GM19452 (cell line): ENCODE data around the gene PYROXD2.
"Not testable (repeated sequence)": the region's sequence is repeated elsewhere in the genome, so short reads cannot be mapped to it uniquely, and the experiment has no call there.

Experiments used
- ATAC-seq: cut with Tn5 transposase; IDR thresholded peaks from one replicate; pipeline ENCODE4 v1.9.1; 2021; ENCODE audit not compliant: unreplicated experiment

The PYROXD2 gene

DNA sequence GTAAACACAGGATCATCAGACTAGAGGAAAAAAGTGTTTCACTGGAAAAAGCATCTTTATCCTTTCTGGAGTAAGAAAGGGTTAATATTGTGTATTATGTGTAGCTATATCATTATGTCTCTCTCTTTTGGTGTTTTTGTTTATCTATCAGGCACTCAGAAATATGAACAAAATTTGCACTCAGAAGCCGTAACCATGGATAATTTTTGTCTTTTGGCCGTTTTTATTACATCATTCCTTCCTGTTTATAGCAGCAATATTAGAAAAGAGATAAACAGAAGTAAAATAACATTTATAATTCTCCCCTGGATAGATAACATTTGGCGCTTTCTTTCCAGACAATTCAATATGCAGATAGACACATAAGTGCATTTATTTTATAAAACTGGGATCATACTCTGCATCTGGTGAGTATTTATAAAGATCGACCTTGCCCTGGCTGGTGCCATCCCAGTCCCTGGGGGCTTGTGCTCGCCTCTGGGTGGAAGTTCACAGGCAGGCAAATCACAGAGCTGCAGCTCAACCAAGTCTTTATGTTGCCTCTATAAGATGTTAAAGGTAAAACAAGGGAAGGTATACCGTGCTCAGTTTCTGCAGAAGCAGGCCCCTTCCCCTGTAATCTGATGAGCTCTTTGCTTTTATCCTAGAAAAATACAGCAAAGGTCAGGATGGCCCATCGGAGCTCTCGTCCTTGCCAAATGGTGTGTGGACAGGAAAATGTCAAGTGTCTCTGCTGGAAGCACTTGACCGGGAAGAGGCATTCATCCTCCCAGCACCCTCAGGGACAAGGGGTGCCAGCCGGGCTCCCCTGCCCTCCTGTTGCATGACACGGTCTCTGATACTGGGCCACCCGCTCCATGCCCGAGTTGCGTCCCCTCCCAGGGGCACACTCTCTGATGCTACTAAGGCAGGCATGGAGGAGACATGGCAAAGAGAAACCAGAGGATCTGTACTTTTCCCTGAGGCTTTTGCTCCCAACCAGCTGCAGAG, 43.9 kb downstream of the PYROXD2 start:
- no peak for ATAC-seq

GRCh38 chr10:98369801-98370200, 45.2 kb downstream of the PYROXD2 start:
- ATAC-seq = no peak

- ATAC-seq = no peak
Observed at GRCh38 chr10:98368644-98369043, 46.3 kb downstream of the PYROXD2 start.

- ATAC-seq = no peak
Observed at GRCh38 chr10:98367604-98368451, 47.2 kb downstream of the PYROXD2 start.

DNA sequence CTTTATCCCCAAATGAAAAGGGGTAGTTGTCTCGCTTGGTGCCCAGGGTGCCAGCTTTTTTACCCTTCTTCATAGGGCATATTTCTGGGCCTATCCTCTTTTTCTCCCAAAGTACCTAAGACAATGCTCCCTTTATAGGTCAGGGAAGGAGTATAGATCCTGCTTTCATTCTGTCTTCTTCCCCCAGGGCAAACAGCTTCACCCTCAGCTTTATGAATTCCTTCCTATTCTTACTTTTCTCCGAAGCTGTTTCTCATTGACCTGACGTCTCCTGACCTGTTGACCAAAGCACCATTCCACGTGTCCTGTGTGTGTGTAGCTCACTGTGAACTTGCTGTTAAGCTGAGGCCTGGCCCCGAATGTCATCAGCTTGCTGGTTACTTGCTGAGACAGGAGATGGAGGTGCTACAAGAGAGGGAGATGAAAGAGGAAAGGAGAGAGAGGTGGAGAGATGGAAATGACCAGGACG, 48.9 kb downstream of the PYROXD2 start:
- no peak for ATAC-seq

- ATAC-seq = no peak
Observed at GRCh38 chr10:98365406-98366061, 49.4 kb downstream of the PYROXD2 start.

DNA sequence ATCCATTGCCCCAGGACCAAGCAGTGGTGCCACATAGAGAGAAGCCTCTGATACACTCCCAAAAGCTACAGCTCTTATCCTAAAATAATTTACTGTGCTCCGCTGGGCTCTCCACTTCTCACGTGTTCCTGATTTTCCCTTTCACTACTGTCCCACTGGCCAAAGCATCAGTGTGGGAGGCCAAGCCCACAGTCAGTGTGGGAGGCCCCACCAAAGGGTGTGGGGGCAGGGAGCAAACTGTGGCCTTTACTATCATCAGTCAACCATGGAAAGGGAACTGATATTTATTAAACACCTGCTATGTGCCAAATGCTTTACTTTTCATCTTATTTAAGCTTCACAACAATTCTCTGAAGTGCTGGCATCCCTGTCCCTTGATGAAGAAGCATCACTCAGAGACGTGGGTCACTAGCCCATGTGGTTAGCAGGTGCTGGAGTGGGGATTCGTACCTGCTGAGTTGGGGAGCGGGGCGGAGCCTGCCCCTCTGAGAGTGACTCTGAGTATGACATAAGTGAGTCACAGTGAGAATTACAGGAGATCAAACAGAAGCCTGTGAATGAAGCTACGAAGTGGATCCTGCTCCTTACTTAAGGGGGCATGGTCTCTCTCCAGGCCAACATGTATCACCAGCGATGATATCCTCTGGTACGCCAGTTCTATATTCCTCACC, 50.4 kb downstream of the PYROXD2 start:
- no peak for ATAC-seq

- no peak for ATAC-seq
Observed at GRCh38 chr10:98363220-98363619, 51.8 kb downstream of the PYROXD2 start.

DNA sequence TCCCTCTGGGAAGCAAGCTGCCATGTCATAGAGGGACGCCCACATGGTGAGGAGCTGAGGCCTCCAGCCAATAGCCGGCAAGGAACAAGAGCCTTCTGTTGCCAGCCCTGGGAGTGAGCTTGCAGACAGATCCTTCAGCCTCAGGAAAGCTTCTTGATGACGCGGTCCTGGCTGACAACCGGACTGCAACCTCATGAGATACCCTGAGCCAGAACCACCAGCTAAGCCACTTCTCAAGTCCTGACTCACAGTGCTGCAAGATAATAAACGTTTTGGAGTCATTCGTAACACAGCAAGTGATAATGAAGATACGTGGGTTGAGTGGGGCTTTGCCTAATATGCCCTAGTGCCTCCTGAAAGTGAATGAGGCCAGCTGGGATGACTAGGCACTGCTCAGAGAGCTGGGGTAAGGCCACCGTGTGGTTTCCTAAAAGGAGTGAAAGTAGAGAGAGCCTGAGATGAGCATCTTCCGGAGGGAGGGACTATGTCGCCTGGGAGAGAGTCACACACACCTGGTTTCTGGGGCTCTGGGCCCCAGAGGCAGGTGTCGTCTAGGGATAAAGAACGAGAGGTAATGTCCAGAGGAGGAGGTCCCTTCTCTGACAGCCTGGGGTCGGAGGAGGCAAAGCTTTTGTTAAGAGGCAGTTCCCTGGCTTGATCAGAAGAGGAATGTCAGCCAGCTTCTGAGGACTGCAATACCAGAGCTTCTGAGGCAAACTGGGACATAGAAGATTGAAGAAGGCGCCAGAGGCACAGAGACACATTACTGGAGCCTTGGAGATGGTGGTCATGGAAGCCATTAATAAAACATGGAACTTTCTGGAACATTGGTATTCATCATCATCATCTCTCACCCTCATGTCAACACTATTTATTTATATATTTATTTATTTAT, 53.6 kb downstream of the PYROXD2 start:
- peak; percentile 96 for ATAC-seq

GRCh38 chr10:98357194-98357822, 57.7 kb downstream of the PYROXD2 start:
- no peak for ATAC-seq

GRCh38 chr10:98354491-98354890, 60.5 kb downstream of the PYROXD2 start:
- ATAC-seq = no peak

DNA sequence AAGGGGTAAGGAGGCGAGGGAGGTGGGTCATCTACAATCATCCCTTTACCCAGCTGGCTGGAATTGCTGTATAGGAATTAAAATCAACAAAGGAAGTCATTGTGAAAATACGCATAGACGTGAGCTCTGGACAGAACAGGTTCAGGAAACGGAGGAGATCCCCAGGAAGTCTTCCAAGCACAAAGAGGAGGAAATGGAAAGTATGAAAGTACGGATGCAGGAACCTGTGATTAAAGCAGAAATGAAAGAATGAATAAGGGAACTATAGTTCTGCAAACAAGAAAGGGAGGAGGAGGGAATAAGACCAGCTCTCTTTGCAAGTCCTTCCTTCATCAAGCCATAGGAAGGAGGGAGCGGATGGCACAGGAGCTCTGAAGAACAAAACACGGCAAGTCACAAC, 61.8 kb downstream of the PYROXD2 start:
- no peak for ATAC-seq

- no peak for ATAC-seq
Observed at GRCh38 chr10:98351831-98352402, 63.1 kb downstream of the PYROXD2 start.

DNA sequence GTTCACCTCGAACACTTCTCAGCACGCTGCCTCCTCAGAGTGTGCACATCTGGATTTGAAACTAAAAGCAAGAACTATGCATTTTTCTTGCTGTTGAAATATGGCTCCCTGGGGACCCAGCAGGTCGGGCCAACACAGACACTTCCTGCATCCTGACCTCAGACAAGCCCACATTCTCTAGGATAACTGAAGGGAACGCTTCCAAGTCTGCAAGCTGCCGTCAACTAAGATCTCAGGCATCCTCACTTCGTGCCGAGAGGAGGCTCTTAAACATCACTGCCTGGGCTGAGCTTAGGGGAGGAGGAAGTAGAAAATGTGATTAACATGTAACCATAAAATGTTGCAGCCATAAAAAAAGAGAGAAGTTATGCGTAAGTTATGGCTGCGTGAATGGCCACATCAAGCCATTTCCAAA, 65.5 kb downstream of the PYROXD2 start:
- no peak for ATAC-seq

DNA sequence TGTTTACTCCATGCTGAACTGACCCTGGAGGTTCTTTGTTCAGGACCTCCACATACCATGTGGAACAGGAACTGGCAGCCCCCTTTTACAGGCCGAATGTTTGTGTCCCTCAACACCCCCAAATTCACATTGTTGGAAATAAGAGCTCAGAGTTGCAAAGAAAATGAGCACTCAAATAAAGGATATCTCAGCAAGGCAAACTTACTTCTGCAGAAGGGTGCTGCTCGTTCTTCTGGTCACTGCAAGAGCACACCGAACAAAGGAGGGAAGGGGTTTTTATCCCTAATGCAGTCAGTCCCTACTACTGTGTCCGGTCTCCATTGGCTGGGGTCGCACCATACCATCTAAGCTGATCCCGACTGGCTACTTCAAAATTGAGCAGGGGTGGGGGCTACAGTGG, 68.1 kb downstream of the PYROXD2 start:
- ATAC-seq = no peak

DNA sequence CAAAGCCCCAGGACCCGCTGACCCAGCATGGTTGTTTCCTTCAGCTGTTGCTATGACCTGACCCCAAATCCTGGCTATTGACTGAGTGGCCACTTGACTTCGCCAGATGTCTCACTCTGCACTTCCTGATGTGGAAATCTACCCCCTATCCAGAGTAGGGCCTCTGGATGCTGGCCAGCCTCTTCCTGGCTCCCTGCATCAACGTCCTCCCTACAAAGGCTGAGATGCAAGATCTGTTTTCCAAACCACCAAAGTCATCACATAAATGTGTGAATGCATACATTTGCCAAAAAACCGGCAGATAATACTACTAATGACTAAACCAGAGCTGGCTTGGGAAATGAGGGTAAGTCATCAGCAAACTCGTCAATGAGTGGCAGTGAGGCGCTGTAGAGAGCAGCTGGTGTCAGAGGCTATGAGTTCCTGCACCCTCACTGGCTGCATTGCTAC, 70.4 kb downstream of the PYROXD2 start:
- no peak for ATAC-seq

GRCh38 chr10:98341701-98342100, 73.3 kb downstream of the PYROXD2 start:
- ATAC-seq = not testable (repeated sequence)

DNA sequence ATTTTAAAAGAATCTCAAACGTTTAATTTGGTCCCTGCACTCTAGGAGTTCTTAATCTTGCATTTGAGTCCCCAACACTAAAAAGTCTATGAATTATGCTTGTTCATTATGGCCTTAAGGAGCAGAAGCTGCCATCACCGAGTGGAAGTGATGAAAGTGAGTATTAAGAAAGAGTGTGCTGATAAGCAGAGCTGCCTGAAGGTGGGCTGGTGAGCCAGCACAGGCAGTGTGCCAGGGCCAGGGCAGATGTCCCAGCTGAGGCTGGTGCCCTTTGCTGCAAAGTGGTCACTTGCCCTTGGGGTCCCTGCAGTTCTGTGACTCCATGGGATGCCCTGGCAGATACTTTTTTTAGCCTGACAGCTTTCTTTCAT, 74.1 kb downstream of the PYROXD2 start:
- ATAC-seq = no peak
